Keratinocyte (primary cell): Measurements from ENCODE around the gene ETV7.

ENCODE experiments used
- CTCF ChIP-seq, 3 experiments: IDR thresholded peaks in 1 of 3; conservative IDR thresholded peaks in 1 of 3; optimal IDR thresholded peaks in 1 of 3; 2 replicates in 2 of 3; 3 replicates in 1 of 3; pipeline versions ENCODE3 to v1.5.1; 2011; ENCODE audit warnings: low read length in 3 of 3, mild to moderate bottlenecking in 3 of 3, moderate library complexity in 2 of 3, control low read depth in 1 of 3, inconsistent platforms in 1 of 3; ENCODE audit not compliant: insufficient read depth in 2 of 3; ENCODE audit errors: extremely low read depth in 1 of 3
- EZH2 ChIP-seq: IDR thresholded peaks from one replicate; pipeline ENCODE4 v1.6.1; 2012; ENCODE audit warnings: inconsistent platforms, mild to moderate bottlenecking, low read length, moderate library complexity

- TF ChIP-seq CTCF (optimal IDR thresholded peaks at IDR 0.05 in 1 of 3, IDR thresholded peaks at IDR 0.05 in 1 of 3, conservative IDR thresholded peaks at IDR 0.05 in 1 of 3; ENCODE audit: extremely low read depth in 1 of 3, insufficient read depth in 2 of 3, low read length in 3 of 3) (no peak), EZH2 (no peak)
Measured at GRCh38 chr6:36375644-36376155, 11.8 kb downstream of the ETV7 start.
